OCI-LY3 (cell line): ENCODE measurements around the gene SAMD15.

ENCODE experiments used
- CTCF ChIP-seq: fragments of 200-600, 300-600 bp; sonication (generic); IDR thresholded peaks from 2 replicates; pipeline ENCODE4 v1.5.1; 2014; ENCODE audit warnings: antibody characterized with exemption, low read length, low read depth
- EZH2phosphoT487 ChIP-seq: fragments of 200-600 bp; shearing (Covaris generic); IDR thresholded peaks from 2 replicates; pipeline ENCODE4 v1.6.1; 2018; ENCODE audit warnings: antibody characterized with exemption, mixed run types, low read depth

- TF ChIP-seq CTCF (no peak), EZH2phosphoT487 (no peak)
Observed at GRCh38 chr14:77403768-77404167, 26.6 kb downstream of the SAMD15 start.
